Measurements from ENCODE around the gene NUP43. TPM values are rescaled to one million over a fixed set of nuclear protein-coding genes. Genes with fewer than 3 reads are reported as not detected.

NUP43 gene
- total and polyA plus RNA-seq, 10 of the 15 experiments (the other 5 are each of a cell fraction or from before 2014, with no cell fraction given), result 8.9 to 54.2 (median 27.7) TPM

DNA sequence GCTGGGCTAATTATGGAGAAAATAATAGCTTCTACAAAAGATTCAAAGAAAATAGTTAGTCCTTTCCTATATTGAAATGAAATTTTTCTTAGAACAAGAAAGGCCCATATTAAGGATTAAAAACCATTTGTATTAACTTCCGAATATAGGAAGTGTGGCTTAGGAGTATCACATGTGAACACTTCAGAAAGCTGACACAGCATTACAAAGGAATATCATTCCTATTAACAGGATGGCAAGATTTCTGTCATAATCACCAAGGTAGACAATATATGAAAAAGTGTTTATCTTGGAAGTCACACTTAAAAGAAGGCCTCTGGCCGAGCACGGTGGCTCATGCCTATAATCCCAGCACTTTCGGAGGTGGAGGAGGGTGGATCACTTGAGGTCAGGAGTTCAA is 23.1 kb downstream of the NUP43 start:
- POLR2A ChIA-PET, result no interaction called here

More for the DNA sequence above, 23.1 kb downstream of the NUP43 start:
- ChIA-PET CTCF (interaction anchor here (0.7 to 4.1 kb wide), 10 partner anchors 19 to 491 kb away, joined by 3 to 17 read pairs (median 4); partner anchors contain the start of gene NUP43), SMC1A (ENCODE audit: uncharacterized antibody, unreplicated experiment) (interaction anchor here (1.0 kb wide), 1 partner anchor 153 kb away, joined by 3 read pairs; no protein-coding TSS in a partner anchor), RAD21 (ENCODE audit: unreplicated experiment) (interaction anchor here (1.0 kb wide), 1 partner anchor 102 kb away, joined by 4 read pairs; no protein-coding TSS in a partner anchor)
- no peak for ATAC-seq
- Histone ChIP-seq H3K4me1 (ENCODE audit: control insufficient read depth, insufficient read depth, low read length) (no peaks in the 10 kb centered on the region), H3K79me2 (ENCODE audit: control insufficient read depth, insufficient read depth, low read length) (peaks cover 2% of the 10 kb centered on the region), H3K4me2 (ENCODE audit: control insufficient read depth, insufficient read depth) (no peak overlapping the region), H3K9ac (ENCODE audit: control insufficient read depth, insufficient read depth, low read length) (no peak overlapping the region), H3K4me3 (no peak overlapping the region), H3K27me3 (replicated peaks in 1 of 2; ENCODE audit: control insufficient read depth in 2 of 2, insufficient read depth in 2 of 2, low read length in 1 of 2) (no peaks in the 10 kb centered on the region), H4K20me1 (ENCODE audit: control insufficient read depth, insufficient read depth) (no peaks in the 10 kb centered on the region), H3K9me3 (replicated peaks; ENCODE audit: control insufficient read depth, insufficient read depth, low read length) (no peaks in the 10 kb centered on the region), H3K27ac (ENCODE audit: control insufficient read depth, insufficient read depth) (no peak overlapping the region), H3K36me3 (ENCODE audit: control insufficient read depth in 2 of 2, insufficient read depth in 2 of 2, low read length in 1 of 2) (peaks cover 0 to 3% of the 10 kb centered on the region in 2 experiments; a peak in 1 of 4 replicates), H2AFZ (ENCODE audit: control insufficient read depth, low read depth, low read length) (no peak overlapping the region)
- FAIRE-seq, result no peak
- intact Hi-C loops (cut with micrococcal nuclease; ENCODE audit: unreplicated experiment), result loop anchor here (5.0 to 10.0 kb wide), 4 partner anchors 109 to 292 kb away; partner anchors contain the start of gene LRP11
- no peak for TF ChIP-seq HCFC1 (IDR thresholded peaks at IDR 0.05; ENCODE audit: low read length)
- TF ChIP-seq E2F8 (IDR thresholded peaks at IDR 0.05; ENCODE audit: low read depth, partially characterized antibody), result no peak
- TF ChIP-seq RUNX3 (IDR thresholded peaks at IDR 0.05; ENCODE audit: low read length), result no peak
- TF ChIP-seq TCF3 (IDR thresholded peaks at IDR 0.05; ENCODE audit: borderline replicate concordance, insufficient read depth, low read depth, low read length), result no peak
- no peak for TF ChIP-seq NR2F1 (conservative IDR thresholded peaks at IDR 0.05)
- TF ChIP-seq NR2C2 (IDR thresholded peaks at IDR 0.05; ENCODE audit: borderline replicate concordance, control insufficient read depth, insufficient read length, low read depth), result no peak
- no peak for TF ChIP-seq POLR2AphosphoS2 (IDR thresholded peaks at IDR 0.05; ENCODE audit: low read depth, low read length)
- TF ChIP-seq, protein P1, sequence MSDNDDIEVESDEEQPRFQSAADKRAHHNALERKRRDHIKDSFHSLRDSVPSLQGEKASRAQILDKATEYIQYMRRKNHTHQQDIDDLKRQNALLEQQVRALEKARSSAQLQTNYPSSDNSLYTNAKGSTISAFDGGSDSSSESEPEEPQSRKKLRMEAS (IDR thresholded peaks at IDR 0.05; ENCODE audit: low read depth, low read length), result no peak
- no peak for TF ChIP-seq BRCA1 (IDR thresholded peaks at IDR 0.05; ENCODE audit: low read depth, low read length)
- TF ChIP-seq POLR2A (IDR thresholded peaks at IDR 0.05; ENCODE audit: low read depth, low read length), result no peak
- TF ChIP-seq NKRF (conservative IDR thresholded peaks at IDR 0.05), result no peak
- TF ChIP-seq ZNF24 (IDR thresholded peaks at IDR 0.05), result no peak
- no peak for TF ChIP-seq CBX5 (IDR thresholded peaks at IDR 0.05; ENCODE audit: low read depth)
- TF ChIP-seq NFYB (IDR thresholded peaks at IDR 0.05; ENCODE audit: insufficient read depth, low read depth, low read length), result no peak
- no peak for TF ChIP-seq TAF1 (IDR thresholded peaks at IDR 0.05; ENCODE audit: borderline replicate concordance, low read depth, low read length)
- TF ChIP-seq, protein P2, sequence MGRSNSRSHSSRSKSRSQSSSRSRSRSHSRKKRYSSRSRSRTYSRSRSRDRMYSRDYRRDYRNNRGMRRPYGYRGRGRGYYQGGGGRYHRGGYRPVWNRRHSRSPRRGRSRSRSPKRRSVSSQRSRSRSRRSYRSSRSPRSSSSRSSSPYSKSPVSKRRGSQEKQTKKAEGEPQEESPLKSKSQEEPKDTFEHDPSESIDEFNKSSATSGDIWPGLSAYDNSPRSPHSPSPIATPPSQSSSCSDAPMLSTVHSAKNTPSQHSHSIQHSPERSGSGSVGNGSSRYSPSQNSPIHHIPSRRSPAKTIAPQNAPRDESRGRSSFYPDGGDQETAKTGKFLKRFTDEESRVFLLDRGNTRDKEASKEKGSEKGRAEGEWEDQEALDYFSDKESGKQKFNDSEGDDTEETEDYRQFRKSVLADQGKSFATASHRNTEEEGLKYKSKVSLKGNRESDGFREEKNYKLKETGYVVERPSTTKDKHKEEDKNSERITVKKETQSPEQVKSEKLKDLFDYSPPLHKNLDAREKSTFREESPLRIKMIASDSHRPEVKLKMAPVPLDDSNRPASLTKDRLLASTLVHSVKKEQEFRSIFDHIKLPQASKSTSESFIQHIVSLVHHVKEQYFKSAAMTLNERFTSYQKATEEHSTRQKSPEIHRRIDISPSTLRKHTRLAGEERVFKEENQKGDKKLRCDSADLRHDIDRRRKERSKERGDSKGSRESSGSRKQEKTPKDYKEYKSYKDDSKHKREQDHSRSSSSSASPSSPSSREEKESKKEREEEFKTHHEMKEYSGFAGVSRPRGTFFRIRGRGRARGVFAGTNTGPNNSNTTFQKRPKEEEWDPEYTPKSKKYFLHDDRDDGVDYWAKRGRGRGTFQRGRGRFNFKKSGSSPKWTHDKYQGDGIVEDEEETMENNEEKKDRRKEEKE (IDR thresholded peaks at IDR 0.05), result no peak
- TF ChIP-seq CHD1 (IDR thresholded peaks at IDR 0.05; ENCODE audit: low read depth, low read length), result no peak
- no peak for TF ChIP-seq POLR2AphosphoS5 (IDR thresholded peaks at IDR 0.05; ENCODE audit: low read length)
- TF ChIP-seq PML (IDR thresholded peaks at IDR 0.05; ENCODE audit: low read length), result no peak
- WGBS (ENCODE audit: insufficient coverage, insufficient replicate concordance, low lambda C conversion rate, missing lambda C conversion rate), result 99% methylated on average over 4 of the region's 4 CpGs
- BruUV-seq (replicated peaks), result no TSS peak
- DNase-seq (ENCODE audit: low read depth, low spot score), result no peak
- in situ Hi-C loops (cut with MboI), result no loop called here

Measured in GM12878 (cell line).